Stimulated activated CD4-positive, alpha-beta T cell treated with anti-CD3 and anti-CD28 coated beads, TNF-alpha, amount 100 ng/mL, for 4 hours (primary cell): ENCODE results near the gene NSMCE1.
A peak's percentile ranks its signal among the peaks of the same experiment; 100 is the strongest.

ENCODE experiments used
- DNase-seq, 3 experiments: peaks; one replicate each; pipeline ENCODE4 v3.0.0-alpha.2; 2020; ENCODE audit warnings: low read depth in 3 of 3

Gene NSMCE1

GRCh38 chr16:27195941-27196595 lies 72.5 kb downstream of the NSMCE1 start:
- DNase-seq, result no peak

- DNase-seq, result no peak
These were observed 73.4 kb downstream of the NSMCE1 start for GRCh38 chr16:27195076-27195741.

GRCh38 chr16:27193300-27193990 lies 75.1 kb downstream of the NSMCE1 start:
- DNase-seq, result no peak

GRCh38 chr16:27191352-27191924 lies 77.1 kb downstream of the NSMCE1 start:
- no peak for DNase-seq

- DNase-seq, result no peak
These were observed 78.2 kb downstream of the NSMCE1 start for GRCh38 chr16:27190316-27190871.

- DNase-seq, result no peak
These were observed 79.1 kb downstream of the NSMCE1 start for GRCh38 chr16:27189335-27189972.

- DNase-seq, result no peak
These were observed 79.9 kb downstream of the NSMCE1 start for GRCh38 chr16:27188633-27189032.

GRCh38 chr16:27185776-27186130 lies 82.8 kb downstream of the NSMCE1 start:
- no peak for DNase-seq

- no peak for DNase-seq
These were observed 85.6 kb downstream of the NSMCE1 start for GRCh38 chr16:27182906-27183405.

GRCh38 chr16:27181019-27181790 lies 87.4 kb downstream of the NSMCE1 start:
- no peak for DNase-seq

- DNase-seq, result peak; percentile 53 to 80 (median 77)
These were observed 89.0 kb downstream of the NSMCE1 start for GRCh38 chr16:27179500-27180072.

GRCh38 chr16:27177031-27177774 lies 91.4 kb downstream of the NSMCE1 start:
- peak in 1 of 3 experiments; percentile 18 for DNase-seq

GRCh38 chr16:27175888-27176287 lies 92.7 kb downstream of the NSMCE1 start:
- DNase-seq, result no peak
